GM12878 (cell line): ENCODE data around the gene CD200R1L. TPM values are rescaled to one million over a fixed set of nuclear protein-coding genes. Genes with fewer than 3 reads are reported as not detected.

ENCODE experiments used
- SMAD1 ChIP-seq: fragments of 450-650 bp; IDR thresholded peaks from 2 replicates; pipeline ENCODE4 v1.6.1; 2018; ENCODE audit warnings: mild to moderate bottlenecking, low read depth; ENCODE audit not compliant: partially characterized antibody
- polyA plus RNA-seq, 11 experiments: library from polyadenylated mRNA; depleted of rRNA in 4 of 11; unstranded in 6 of 11; stranded (reverse) in 5 of 11; fragments of >200 nt; fragmentation: Nextera tagmentation in 4 of 11; fragmentation: Illumina TruSeq in 1 of 11; extraction: Ambion mirVana in 4 of 11; extraction: Trizol in 1 of 11; gene quantifications; 1 replicate in 1 of 11; 2 replicates in 10 of 11; pipeline versions ENCODE4 v1.2.1 to v1.2.3, GENCODE V29; 2011 to 2016; ENCODE audit warnings: inconsistent platforms in 2 of 11, missing spikeins in 2 of 11, low read depth in 1 of 11
- total RNA-seq, 4 experiments: library from RNA; depleted of rRNA in 3 of 4; stranded (reverse); fragments of >200 nt in 3 of 4; fragmentation: Illumina TruSeq in 1 of 4; extraction: Trizol in 1 of 4; gene quantifications; 2 replicates each; pipeline versions ENCODE4 v1.2.1 to v1.2.3, GENCODE V29; 2013 to 2021

The CD200R1L gene
- total and polyA plus RNA-seq, 10 of the 15 experiments (the other 5 are each of a cell fraction or from before 2014, with no cell fraction given) = 0.41 TPM; not detected in 9

DNA sequence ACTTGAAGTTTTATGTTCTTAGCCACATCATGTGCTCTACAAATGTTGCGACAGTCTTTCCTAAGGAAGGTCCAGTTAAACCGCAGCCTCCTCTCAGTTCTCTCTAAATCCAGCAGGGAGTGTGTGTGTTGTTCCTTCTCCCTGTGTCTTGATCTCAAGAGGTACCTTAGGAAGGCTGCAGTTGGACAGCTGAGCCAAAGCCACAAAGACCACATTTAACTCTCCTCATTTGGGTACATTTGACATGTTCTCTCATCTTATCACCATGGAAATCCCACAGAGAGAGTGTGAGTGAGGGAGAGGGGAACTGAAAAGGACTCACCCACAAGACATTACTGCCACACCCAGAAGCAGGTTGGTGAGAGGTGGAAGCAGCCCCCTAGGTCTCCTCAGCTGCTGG is 79.5 kb downstream of the CD200R1L start (continued):
- no peak for TF ChIP-seq SMAD1

Other genes with a start within 250 kb of the CD200R1L start
- not detected in 2 replicates for gene CCDC80, start 205.7 kb downstream of the CD200R1L start, total RNA-seq (2014; rRNA removed)
- not detected in 2 replicates for gene CCDC80, start 205.7 kb downstream of the CD200R1L start, total RNA-seq (2014; rRNA removed; fragmentation: Illumina TruSeq; extraction: Trizol)
- gene CCDC80, start 205.7 kb downstream of the CD200R1L start, total RNA-seq (2021) = 0.21 and 0.80 TPM in 2 replicates
- gene CCDC80, start 205.7 kb downstream of the CD200R1L start, polyA plus RNA-seq (2011; rRNA removed) = 0.04 TPM in 1 of 2 replicates, not detected in the other
- 0.01 TPM in 1 of 2 replicates, not detected in the other for gene CCDC80, start 205.7 kb downstream of the CD200R1L start, polyA plus RNA-seq (2014; fragmentation: Illumina TruSeq; extraction: Trizol)
- gene CCDC80, start 205.7 kb downstream of the CD200R1L start, polyA plus RNA-seq (2014; fragmentation: Nextera tagmentation; extraction: Ambion mirVana) = under 1 TPM in 1 of 2 experiments, not detected in 1; 0.02 TPM
- gene CCDC80, start 205.7 kb downstream of the CD200R1L start, polyA plus RNA-seq (2014; rRNA removed) = not detected in 2 replicates
- under 1 TPM; 0.58 to 0.59 TPM for gene CCDC80, start 205.7 kb downstream of the CD200R1L start, polyA plus RNA-seq (2016; fragmentation: Nextera tagmentation; extraction: Ambion mirVana)
- 0.73 and 0.82 TPM in 2 replicates for gene CD200R1, start 128.2 kb upstream of the CD200R1L start, total RNA-seq (2014; rRNA removed)
- gene CD200R1, start 128.2 kb upstream of the CD200R1L start, total RNA-seq (2014; rRNA removed; fragmentation: Illumina TruSeq; extraction: Trizol) = 0.88 and 0.98 TPM in 2 replicates
- gene CD200R1, start 128.2 kb upstream of the CD200R1L start, total RNA-seq (2021) = 0.87 and 0.90 TPM in 2 replicates
- 0.12 and 0.15 TPM in 2 replicates for gene CD200R1, start 128.2 kb upstream of the CD200R1L start, polyA plus RNA-seq (2011; rRNA removed)
- 0.81 and 0.98 TPM in 2 replicates for gene CD200R1, start 128.2 kb upstream of the CD200R1L start, polyA plus RNA-seq (2014; fragmentation: Illumina TruSeq; extraction: Trizol)
- gene CD200R1, start 128.2 kb upstream of the CD200R1L start, polyA plus RNA-seq (2014; fragmentation: Nextera tagmentation; extraction: Ambion mirVana) = under 1 TPM; 0.90 to 0.93 TPM
- 0.60 and 1.1 TPM in 2 replicates for gene CD200R1, start 128.2 kb upstream of the CD200R1L start, polyA plus RNA-seq (2014; rRNA removed)
- gene CD200R1, start 128.2 kb upstream of the CD200R1L start, polyA plus RNA-seq (2016; fragmentation: Nextera tagmentation; extraction: Ambion mirVana) = under 1 TPM; 0.55 to 0.59 TPM
- gene GTPBP8, start 144.1 kb upstream of the CD200R1L start, total RNA-seq (2014; rRNA removed) = 16.8 and 25.6 TPM in 2 replicates
- gene GTPBP8, start 144.1 kb upstream of the CD200R1L start, total RNA-seq (2014; rRNA removed; fragmentation: Illumina TruSeq; extraction: Trizol) = 12.7 and 13.6 TPM in 2 replicates
- gene GTPBP8, start 144.1 kb upstream of the CD200R1L start, total RNA-seq (2021) = 10.8 and 14.0 TPM in 2 replicates
- gene GTPBP8, start 144.1 kb upstream of the CD200R1L start, polyA plus RNA-seq (2011; rRNA removed) = 15.3 and 22.6 TPM in 2 replicates
- 10.3 and 11.9 TPM in 2 replicates for gene GTPBP8, start 144.1 kb upstream of the CD200R1L start, polyA plus RNA-seq (2014; fragmentation: Illumina TruSeq; extraction: Trizol)
- gene GTPBP8, start 144.1 kb upstream of the CD200R1L start, polyA plus RNA-seq (2014; fragmentation: Nextera tagmentation; extraction: Ambion mirVana) = 10 to 100 TPM; 18.8 to 29.0 TPM
- 15.3 and 20.3 TPM in 2 replicates for gene GTPBP8, start 144.1 kb upstream of the CD200R1L start, polyA plus RNA-seq (2014; rRNA removed)
- 10 to 100 TPM; 13.6 to 19.0 TPM for gene GTPBP8, start 144.1 kb upstream of the CD200R1L start, polyA plus RNA-seq (2016; fragmentation: Nextera tagmentation; extraction: Ambion mirVana)